CD4-positive, alpha-beta T cell (primary cell): ENCODE measurements around the gene MAP1B. TPM values are rescaled to one million over a fixed set of nuclear protein-coding genes. Genes with fewer than 3 reads are reported as not detected.

Experiments used
- ATAC-seq: fragments of 200-7000 bp; cut with Tn5 transposase; one replicate; pipeline ENCODE4 v1.10.0; 2022; ENCODE audit warnings: mild to moderate bottlenecking; ENCODE audit not compliant: poor library complexity
- CTCF ChIA-PET: fragments of 350-600 bp; sonication (Branson Sonifier 250); formaldehyde crosslinking; loops from one replicate; lab custom pipeline; 2021; ENCODE audit warnings: antibody characterized with exemption, inconsistent platforms; lab: Charles Lee
- POLR2A ChIA-PET: fragments of 350-600 bp; sonication (Branson Sonifier 250); formaldehyde crosslinking; loops from one replicate; lab custom pipeline; 2021; ENCODE audit warnings: antibody characterized with exemption, inconsistent platforms; lab: Charles Lee
- DNase-seq, 14 experiments: peaks; one replicate each; pipeline ENCODE4 v3.0.0-alpha.2; 2013 to 2020; ENCODE audit warnings: mixed read lengths in 2 of 14
- H3K27ac ChIP-seq, 2 donors: one replicate each; pipeline versions ENCODE4 v1.5.1 to v1.7.0; 2013; ENCODE audit warnings: low read length in 2 of 2, low read depth in 1 of 2, mild to moderate bottlenecking in 1 of 2
- H3K27me3 ChIP-seq, 2 experiments: 1 replicate in 1 of 2; 2 replicates in 1 of 2; pipeline versions ENCODE4 v1.6.1 to v1.7.0; 2013; ENCODE audit warnings: low read length in 2 of 2, control low read depth in 1 of 2, mild to moderate bottlenecking in 1 of 2, moderate library complexity in 1 of 2; ENCODE audit not compliant: insufficient read depth in 2 of 2, control insufficient read depth in 1 of 2
- H3K36me3 ChIP-seq: one replicate; pipeline ENCODE4 v1.6.1; 2013; ENCODE audit warnings: low read length, control low read depth; ENCODE audit not compliant: insufficient read depth
- H3K4me1 ChIP-seq: one replicate; pipeline ENCODE4 v1.6.1; 2013; ENCODE audit warnings: low read length, control low read depth; ENCODE audit not compliant: insufficient read depth
- H3K4me3 ChIP-seq: one replicate; pipeline ENCODE4 v1.5.1; 2013; ENCODE audit warnings: mild to moderate bottlenecking, low read length, moderate library complexity
- H3K9me3 ChIP-seq, 2 experiments: 1 replicate in 1 of 2; 2 replicates in 1 of 2; pipeline versions ENCODE4 v1.6.1 to v1.7.0; 2013; ENCODE audit warnings: low read length in 2 of 2, mild to moderate bottlenecking in 2 of 2, control low read depth in 1 of 2, moderate library complexity in 1 of 2; ENCODE audit not compliant: control insufficient read depth in 1 of 2, insufficient read depth in 1 of 2
- H3K27ac Mint-ChIP-seq: one replicate; pipeline ENCODE4 v1.8.0; 2020; ENCODE audit warnings: mixed read lengths
- H3K27me3 Mint-ChIP-seq: one replicate; pipeline ENCODE4 v1.8.0; 2021; ENCODE audit warnings: mixed read lengths
- H3K36me3 Mint-ChIP-seq: one replicate; pipeline ENCODE4 v1.8.0; 2021; ENCODE audit warnings: low read depth, mixed read lengths
- H3K4me1 Mint-ChIP-seq: one replicate; pipeline ENCODE4 v1.8.0; 2021; ENCODE audit warnings: low read depth, mixed read lengths
- H3K4me3 Mint-ChIP-seq: one replicate; pipeline ENCODE4 v1.8.0; 2020; ENCODE audit warnings: mild to moderate bottlenecking, mixed read lengths
- H3K9me3 Mint-ChIP-seq: one replicate; pipeline ENCODE4 v1.8.0; 2020; ENCODE audit warnings: mixed read lengths
- intact Hi-C, 2 experiments: fragments of 100-400 bp; cut with DNase I in 1 of 2; cut with micrococcal nuclease in 1 of 2; formaldehyde crosslinking; loops; one replicate each; pipeline versions ENCODE4 v1.15.1 to v1.9.0; 2023 to 2025; cut with DNase I, micrococcal nuclease
- total RNA-seq, 174 experiments: library from RNA in 2 of 174; stranded (reverse) in 2 of 174; gene quantifications; one replicate each; pipeline ENCODE4 v1.2.3 and lab custom pipeline; 2021 to 2026
- TF ChIP-seq, protein P1 (sequence below): fragments of 200-600 bp; IDR thresholded peaks from one replicate; pipeline ENCODE4 v1.8.0; 2022; ENCODE audit warnings: antibody characterized with exemption, mild to moderate bottlenecking

Gene MAP1B
- total RNA-seq, 2 experiments from 2014 or later, result 0.03 to 0.06 TPM

GRCh38 chr5:72121780-72122445 is 14.6 kb downstream of the MAP1B start:
- H3K27ac ChIP-seq, result no peak overlapping the region
- no peaks in the 10 kb centered on the region for H3K36me3 Mint-ChIP-seq
- H3K9me3 Mint-ChIP-seq, result no peaks in the 10 kb centered on the region
- TF ChIP-seq, protein P1, sequence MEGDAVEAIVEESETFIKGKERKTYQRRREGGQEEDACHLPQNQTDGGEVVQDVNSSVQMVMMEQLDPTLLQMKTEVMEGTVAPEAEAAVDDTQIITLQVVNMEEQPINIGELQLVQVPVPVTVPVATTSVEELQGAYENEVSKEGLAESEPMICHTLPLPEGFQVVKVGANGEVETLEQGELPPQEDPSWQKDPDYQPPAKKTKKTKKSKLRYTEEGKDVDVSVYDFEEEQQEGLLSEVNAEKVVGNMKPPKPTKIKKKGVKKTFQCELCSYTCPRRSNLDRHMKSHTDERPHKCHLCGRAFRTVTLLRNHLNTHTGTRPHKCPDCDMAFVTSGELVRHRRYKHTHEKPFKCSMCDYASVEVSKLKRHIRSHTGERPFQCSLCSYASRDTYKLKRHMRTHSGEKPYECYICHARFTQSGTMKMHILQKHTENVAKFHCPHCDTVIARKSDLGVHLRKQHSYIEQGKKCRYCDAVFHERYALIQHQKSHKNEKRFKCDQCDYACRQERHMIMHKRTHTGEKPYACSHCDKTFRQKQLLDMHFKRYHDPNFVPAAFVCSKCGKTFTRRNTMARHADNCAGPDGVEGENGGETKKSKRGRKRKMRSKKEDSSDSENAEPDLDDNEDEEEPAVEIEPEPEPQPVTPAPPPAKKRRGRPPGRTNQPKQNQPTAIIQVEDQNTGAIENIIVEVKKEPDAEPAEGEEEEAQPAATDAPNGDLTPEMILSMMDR, result no peak
- no peak overlapping the region for H3K4me3 Mint-ChIP-seq
- peaks cover 66% of the 10 kb centered on the region for H3K27me3 Mint-ChIP-seq
- ATAC-seq, result no peak
- no peaks in the 10 kb centered on the region for H3K36me3 ChIP-seq
- no peak for DNase-seq
- no peaks in the 10 kb centered on the region for H3K9me3 ChIP-seq
- intact Hi-C loops, result no loop called here
- H3K4me3 ChIP-seq, result no peak overlapping the region
- H3K4me1 Mint-ChIP-seq, result no peaks in the 10 kb centered on the region
- no peak overlapping the region for H3K27ac Mint-ChIP-seq
- ChIA-PET CTCF (no interaction called here), POLR2A (no interaction called here)
- peaks cover 11 to 12% of the 10 kb centered on the region in 2 experiments for H3K27me3 ChIP-seq
- H3K4me1 ChIP-seq, result no peaks in the 10 kb centered on the region

GRCh38 chr5:72122602-72123001 is 15.3 kb downstream of the MAP1B start:
- ChIA-PET POLR2A (no interaction called here), CTCF (no interaction called here)
- no peaks in the 10 kb centered on the region for H3K9me3 ChIP-seq
- no peak overlapping the region for H3K27ac Mint-ChIP-seq
- ATAC-seq, result no peak
- peaks cover 11 to 12% of the 10 kb centered on the region in 2 experiments for H3K27me3 ChIP-seq
- H3K27ac ChIP-seq, result no peak overlapping the region
- TF ChIP-seq, protein P1, result no peak
- intact Hi-C loops, result no loop called here
- H3K36me3 Mint-ChIP-seq, result no peaks in the 10 kb centered on the region
- no peaks in the 10 kb centered on the region for H3K9me3 Mint-ChIP-seq
- no peak overlapping the region for H3K4me3 ChIP-seq
- DNase-seq, result no peak
- peaks cover 66% of the 10 kb centered on the region for H3K27me3 Mint-ChIP-seq
- H3K4me1 Mint-ChIP-seq, result no peaks in the 10 kb centered on the region
- H3K4me1 ChIP-seq, result no peaks in the 10 kb centered on the region
- no peak overlapping the region for H3K4me3 Mint-ChIP-seq
- H3K36me3 ChIP-seq, result no peaks in the 10 kb centered on the region

DNA sequence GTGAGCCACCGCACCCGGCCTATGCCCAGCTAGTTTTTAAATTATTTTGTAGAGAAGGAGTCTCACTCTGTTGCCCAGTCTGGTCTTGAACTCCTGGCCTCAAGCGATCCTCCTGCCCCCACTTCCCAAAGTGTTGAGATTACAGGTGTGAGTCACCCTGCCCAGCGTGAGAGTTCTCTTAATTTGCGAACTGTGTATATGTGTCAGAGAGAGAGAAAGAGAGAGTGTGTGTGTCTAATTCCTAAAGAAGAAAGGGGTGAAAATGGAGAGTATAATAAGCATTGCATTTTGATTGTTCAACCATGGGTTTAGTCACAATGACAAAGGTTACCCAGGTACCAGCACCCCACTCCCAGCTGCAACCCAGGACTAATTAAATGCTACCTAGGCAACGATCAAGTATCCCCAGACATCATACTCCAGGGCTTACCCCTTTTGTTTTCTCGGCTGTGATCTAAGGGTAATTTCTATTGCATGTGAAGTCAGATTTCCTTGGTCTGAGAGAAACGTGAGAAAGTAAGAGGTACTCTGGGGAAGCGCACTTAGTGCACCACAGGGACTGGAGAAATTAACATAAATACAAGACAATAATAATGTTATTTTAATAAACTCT is 16.6 kb downstream of the MAP1B start:
- peaks cover 61% of the 10 kb centered on the region for H3K27me3 Mint-ChIP-seq
- H3K27ac Mint-ChIP-seq, result no peak overlapping the region
- H3K27ac ChIP-seq, result no peak overlapping the region
- no peaks in the 10 kb centered on the region for H3K36me3 Mint-ChIP-seq
- no peak overlapping the region for H3K4me3 Mint-ChIP-seq
- no peaks in the 10 kb centered on the region for H3K36me3 ChIP-seq
- no peaks in the 10 kb centered on the region for H3K4me1 ChIP-seq
- H3K4me3 ChIP-seq, result no peak overlapping the region
- TF ChIP-seq, protein P1, result no peak
- H3K9me3 Mint-ChIP-seq, result no peaks in the 10 kb centered on the region
- no peak for DNase-seq
- no peaks in the 10 kb centered on the region for H3K9me3 ChIP-seq
- no peak for ATAC-seq
- peaks cover 11 to 12% of the 10 kb centered on the region in 2 experiments for H3K27me3 ChIP-seq
- H3K4me1 Mint-ChIP-seq, result no peaks in the 10 kb centered on the region
- ChIA-PET POLR2A (no interaction called here), CTCF (no interaction called here)
- intact Hi-C loops, result no loop called here
